ENCODE measurements around the gene SAE1. TPM values are rescaled to one million over a fixed set of nuclear protein-coding genes. Genes with fewer than 3 reads are reported as not detected.

The SAE1 gene
- total RNA-seq, 1 donor from 2014 or later = 305 TPM

GRCh38 chr19:47143322-47144073 is 12.9 kb downstream of the SAE1 start:
- H3F3A ChIP-seq (ENCODE audit: low read depth) = peaks cover 6% of the 10 kb centered on the region
- H3K36me3 Mint-ChIP-seq = peaks cover 34% of the 10 kb centered on the region
- H3K4me2 ChIP-seq = no peak overlapping the region
- H3K36me3 ChIP-seq = peaks cover 10% of the 10 kb centered on the region
- H3K27ac ChIP-seq = no peak overlapping the region
- peaks cover 90% of the 10 kb centered on the region for H4K20me1 ChIP-seq (ENCODE audit: low read depth)
- H3K4me3 Mint-ChIP-seq = no peak overlapping the region
- DNase-seq (ENCODE audit: low spot score) = no peak
- no peak overlapping the region for H2AFZ ChIP-seq (replicated peaks)
- no peak overlapping the region for H3K9ac ChIP-seq
- peaks cover 100% of the 10 kb centered on the region for H3K79me2 ChIP-seq (ENCODE audit: low read depth)
- H3K27me3 Mint-ChIP-seq (ENCODE audit: insufficient read depth, low read depth) = peaks cover 2% of the 10 kb centered on the region
- H3K9me3 Mint-ChIP-seq = no peaks in the 10 kb centered on the region
- no peaks in the 10 kb centered on the region for H3K4me1 ChIP-seq
- H3K9me3 ChIP-seq (ENCODE audit: low read depth) = no peaks in the 10 kb centered on the region
- H3K4me3 ChIP-seq = no peak overlapping the region
- TF ChIP-seq, protein P1, sequence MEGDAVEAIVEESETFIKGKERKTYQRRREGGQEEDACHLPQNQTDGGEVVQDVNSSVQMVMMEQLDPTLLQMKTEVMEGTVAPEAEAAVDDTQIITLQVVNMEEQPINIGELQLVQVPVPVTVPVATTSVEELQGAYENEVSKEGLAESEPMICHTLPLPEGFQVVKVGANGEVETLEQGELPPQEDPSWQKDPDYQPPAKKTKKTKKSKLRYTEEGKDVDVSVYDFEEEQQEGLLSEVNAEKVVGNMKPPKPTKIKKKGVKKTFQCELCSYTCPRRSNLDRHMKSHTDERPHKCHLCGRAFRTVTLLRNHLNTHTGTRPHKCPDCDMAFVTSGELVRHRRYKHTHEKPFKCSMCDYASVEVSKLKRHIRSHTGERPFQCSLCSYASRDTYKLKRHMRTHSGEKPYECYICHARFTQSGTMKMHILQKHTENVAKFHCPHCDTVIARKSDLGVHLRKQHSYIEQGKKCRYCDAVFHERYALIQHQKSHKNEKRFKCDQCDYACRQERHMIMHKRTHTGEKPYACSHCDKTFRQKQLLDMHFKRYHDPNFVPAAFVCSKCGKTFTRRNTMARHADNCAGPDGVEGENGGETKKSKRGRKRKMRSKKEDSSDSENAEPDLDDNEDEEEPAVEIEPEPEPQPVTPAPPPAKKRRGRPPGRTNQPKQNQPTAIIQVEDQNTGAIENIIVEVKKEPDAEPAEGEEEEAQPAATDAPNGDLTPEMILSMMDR (IDR thresholded peaks at IDR 0.05) = no peak
- TF ChIP-seq EZH2 (IDR thresholded peaks at IDR 0.05) = no peak
- TF ChIP-seq EZH2phosphoT487 (IDR thresholded peaks at IDR 0.05) = no peak
- no peak overlapping the region for H3K27ac Mint-ChIP-seq
- peaks cover 8% of the 10 kb centered on the region for H3K4me1 Mint-ChIP-seq
- no peaks in the 10 kb centered on the region for H3K27me3 ChIP-seq

DNA sequence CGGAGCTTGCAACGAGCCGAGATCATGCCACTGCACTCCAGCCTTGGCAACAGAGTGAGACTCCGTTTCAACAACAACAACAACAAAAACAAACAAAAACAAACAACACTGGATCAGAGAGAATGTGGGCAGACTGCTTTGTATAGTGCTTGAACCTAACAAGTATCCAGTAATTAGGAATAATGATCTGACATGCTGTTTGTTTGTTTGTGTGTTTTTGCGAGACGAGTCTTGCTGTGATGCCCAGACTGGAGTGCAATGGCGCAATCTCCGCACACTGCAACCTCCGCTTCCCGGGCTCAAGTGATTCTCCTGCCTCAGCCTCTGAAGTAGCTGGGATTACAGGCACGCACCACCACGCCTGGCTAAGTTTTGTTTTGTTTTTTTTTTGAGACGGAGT is 14.0 kb downstream of the SAE1 start:
- Histone ChIP-seq H3K27ac (no peak overlapping the region), H3K4me3 (no peak overlapping the region), H3K4me1 (no peaks in the 10 kb centered on the region), H3K79me2 (ENCODE audit: low read depth) (peaks cover 100% of the 10 kb centered on the region), H3K9me3 (ENCODE audit: low read depth) (no peaks in the 10 kb centered on the region), H3K36me3 (peaks cover 10% of the 10 kb centered on the region), H3F3A (ENCODE audit: low read depth) (peaks cover 6% of the 10 kb centered on the region), H3K27me3 (no peaks in the 10 kb centered on the region), H4K20me1 (ENCODE audit: low read depth) (peaks cover 91% of the 10 kb centered on the region), H3K4me2 (no peak overlapping the region), H2AFZ (replicated peaks) (no peak overlapping the region), H3K9ac (no peak overlapping the region)
- H3K27me3 Mint-ChIP-seq (ENCODE audit: insufficient read depth, low read depth) = peaks cover 2% of the 10 kb centered on the region
- H3K4me3 Mint-ChIP-seq = no peak overlapping the region
- no peak for DNase-seq (ENCODE audit: low spot score)
- peaks cover 8% of the 10 kb centered on the region for H3K4me1 Mint-ChIP-seq
- no peaks in the 10 kb centered on the region for H3K9me3 Mint-ChIP-seq
- no peak overlapping the region for H3K27ac Mint-ChIP-seq
- peaks cover 28% of the 10 kb centered on the region for H3K36me3 Mint-ChIP-seq
- TF ChIP-seq, protein P1 (IDR thresholded peaks at IDR 0.05) = no peak
- TF ChIP-seq EZH2 (IDR thresholded peaks at IDR 0.05) = no peak
- TF ChIP-seq EZH2phosphoT487 (IDR thresholded peaks at IDR 0.05) = no peak

DNA sequence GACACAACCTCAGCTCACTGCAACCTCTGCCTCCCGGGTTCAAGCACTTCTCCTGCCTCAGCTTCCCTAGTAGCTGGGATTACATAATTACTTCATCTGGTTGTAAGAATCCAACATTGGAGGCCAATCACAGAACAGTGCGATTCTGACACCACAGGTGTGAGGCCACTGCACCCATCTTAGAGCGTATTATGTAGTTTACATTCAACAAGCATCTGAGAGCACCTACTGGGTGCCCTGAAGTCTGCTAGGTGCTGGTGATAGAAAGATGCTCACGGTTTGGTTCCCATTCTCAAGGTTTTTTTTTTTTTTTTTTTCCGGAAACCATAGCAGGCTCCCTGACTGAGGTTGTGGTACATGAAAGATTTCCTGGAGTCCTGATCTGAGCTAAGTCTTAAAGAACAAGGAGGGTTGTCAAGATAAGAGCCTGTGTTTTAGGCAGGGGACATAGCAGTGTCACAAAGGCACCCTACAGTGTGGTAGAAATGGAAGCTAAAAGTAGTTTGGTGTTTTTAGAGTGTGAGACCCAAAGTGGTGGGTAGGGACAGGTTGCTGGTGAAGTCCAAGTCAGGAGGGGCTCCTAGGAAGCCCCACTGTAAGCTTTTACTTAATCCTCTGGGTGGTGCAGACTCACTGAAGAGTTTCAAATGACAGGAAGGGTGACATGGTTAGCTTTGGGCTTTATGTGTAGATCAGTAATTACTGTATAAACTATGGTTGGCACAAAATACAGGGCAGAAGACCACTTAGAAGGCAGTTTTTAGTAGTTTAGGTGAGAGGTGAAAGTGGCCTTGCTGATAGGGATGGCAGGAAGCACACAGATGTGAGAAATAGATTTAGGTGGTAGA is 15.2 kb downstream of the SAE1 start:
- TF ChIP-seq, protein P1 (IDR thresholded peaks at IDR 0.05) = no peak
- TF ChIP-seq EZH2phosphoT487 (IDR thresholded peaks at IDR 0.05) (no peak), EZH2 (IDR thresholded peaks at IDR 0.05) (no peak)
- Histone ChIP-seq H3K36me3 (peaks cover 19% of the 10 kb centered on the region), H4K20me1 (ENCODE audit: low read depth) (peaks cover 89% of the 10 kb centered on the region), H2AFZ (replicated peaks) (no peak overlapping the region), H3K27ac (no peak overlapping the region), H3K9ac (no peak overlapping the region), H3F3A (ENCODE audit: low read depth) (peaks cover 15% of the 10 kb centered on the region), H3K4me1 (no peaks in the 10 kb centered on the region), H3K4me2 (no peak overlapping the region), H3K27me3 (no peaks in the 10 kb centered on the region), H3K79me2 (ENCODE audit: low read depth) (peaks cover 100% of the 10 kb centered on the region), H3K4me3 (no peak overlapping the region), H3K9me3 (ENCODE audit: low read depth) (no peaks in the 10 kb centered on the region)
- Mint-ChIP-seq H3K9me3 (no peaks in the 10 kb centered on the region), H3K27me3 (ENCODE audit: insufficient read depth, low read depth) (peaks cover 2% of the 10 kb centered on the region), H3K4me3 (no peak overlapping the region), H3K36me3 (peaks cover 36% of the 10 kb centered on the region), H3K27ac (no peak overlapping the region), H3K4me1 (peaks cover 16% of the 10 kb centered on the region)
- DNase-seq (ENCODE audit: low spot score) = no peak
